Epithelial cell of esophagus (primary cell): Measurements from ENCODE around the gene TENM4.

Experiments used
- DNase-seq: peaks from one replicate; pipeline ENCODE4 v3.0.0; 2010; ENCODE audit warnings: low read depth
- H3K4me3 ChIP-seq: 2 replicates; pipeline ENCODE4 v1.5.1; 2011; ENCODE audit warnings: mild to moderate bottlenecking, low read length, control low read depth
- TF ChIP-seq, protein P1 (sequence below): IDR thresholded peaks from 2 replicates; pipeline ENCODE4 v1.5.1; 2011; ENCODE audit warnings: low read depth, mild to moderate bottlenecking, low read length, control low read depth, inconsistent platforms; ENCODE audit not compliant: insufficient read depth; ENCODE audit errors: missing control alignments

The TENM4 gene

GRCh38 chr11:79264284-79264683 lies 176.5 kb downstream of the TENM4 start:
- no peak overlapping the region for H3K4me3 ChIP-seq
- TF ChIP-seq, protein P1, sequence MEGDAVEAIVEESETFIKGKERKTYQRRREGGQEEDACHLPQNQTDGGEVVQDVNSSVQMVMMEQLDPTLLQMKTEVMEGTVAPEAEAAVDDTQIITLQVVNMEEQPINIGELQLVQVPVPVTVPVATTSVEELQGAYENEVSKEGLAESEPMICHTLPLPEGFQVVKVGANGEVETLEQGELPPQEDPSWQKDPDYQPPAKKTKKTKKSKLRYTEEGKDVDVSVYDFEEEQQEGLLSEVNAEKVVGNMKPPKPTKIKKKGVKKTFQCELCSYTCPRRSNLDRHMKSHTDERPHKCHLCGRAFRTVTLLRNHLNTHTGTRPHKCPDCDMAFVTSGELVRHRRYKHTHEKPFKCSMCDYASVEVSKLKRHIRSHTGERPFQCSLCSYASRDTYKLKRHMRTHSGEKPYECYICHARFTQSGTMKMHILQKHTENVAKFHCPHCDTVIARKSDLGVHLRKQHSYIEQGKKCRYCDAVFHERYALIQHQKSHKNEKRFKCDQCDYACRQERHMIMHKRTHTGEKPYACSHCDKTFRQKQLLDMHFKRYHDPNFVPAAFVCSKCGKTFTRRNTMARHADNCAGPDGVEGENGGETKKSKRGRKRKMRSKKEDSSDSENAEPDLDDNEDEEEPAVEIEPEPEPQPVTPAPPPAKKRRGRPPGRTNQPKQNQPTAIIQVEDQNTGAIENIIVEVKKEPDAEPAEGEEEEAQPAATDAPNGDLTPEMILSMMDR, result no peak
- no peak for DNase-seq

GRCh38 chr11:79263001-79263400 lies 177.8 kb downstream of the TENM4 start:
- H3K4me3 ChIP-seq, result no peak overlapping the region
- TF ChIP-seq, protein P1, result no peak
- no peak for DNase-seq

DNA sequence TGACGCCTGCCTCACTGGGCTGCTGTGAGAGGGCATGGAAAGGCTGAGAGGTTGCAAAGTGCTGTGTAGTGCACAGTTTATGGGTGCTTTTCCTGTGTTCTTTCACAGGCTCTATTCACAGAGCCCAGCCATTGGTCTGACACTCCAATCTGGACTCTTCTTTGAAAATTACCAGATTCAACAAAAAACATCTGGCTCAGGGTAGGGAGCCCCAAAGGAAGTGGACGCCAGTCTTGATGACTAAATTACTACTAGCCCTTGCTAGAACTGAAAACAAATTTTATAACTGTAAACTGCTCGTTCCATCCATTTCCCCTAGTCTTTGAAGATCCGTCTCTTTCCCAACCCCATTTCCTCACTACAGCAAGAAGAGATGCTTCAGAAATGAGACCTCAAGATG lies 178.6 kb downstream of the TENM4 start:
- H3K4me3 ChIP-seq, result no peak overlapping the region
- DNase-seq, result no peak
- TF ChIP-seq, protein P1, result no peak

GRCh38 chr11:79261684-79262083 lies 179.1 kb downstream of the TENM4 start:
- no peak overlapping the region for H3K4me3 ChIP-seq
- no peak for DNase-seq
- TF ChIP-seq, protein P1, result no peak

- TF ChIP-seq, protein P1, result peak; percentile 36
- peak; percentile 22 for DNase-seq
Observed at GRCh38 chr11:79259800-79260199, 181.0 kb downstream of the TENM4 start.

DNA sequence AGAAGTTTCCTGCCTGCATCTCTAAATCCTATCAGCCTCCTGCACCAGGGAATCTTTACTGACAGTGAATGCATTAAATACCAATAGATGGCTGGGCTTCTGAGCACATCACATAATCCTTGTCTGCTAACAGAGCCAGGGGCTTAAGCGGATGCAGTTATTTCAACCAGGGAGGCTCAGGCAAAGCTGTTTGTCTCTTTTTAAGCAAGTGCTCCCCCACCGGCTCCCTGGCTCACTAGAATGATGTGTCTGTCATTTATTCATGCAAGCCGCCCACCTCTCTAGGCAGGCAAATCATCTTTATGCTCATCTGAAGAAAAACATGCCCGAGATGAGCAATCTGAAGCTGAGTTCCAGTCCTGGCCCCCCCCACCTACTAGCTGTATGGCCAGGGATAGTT lies 182.3 kb downstream of the TENM4 start:
- no peak for DNase-seq
- TF ChIP-seq, protein P1, result no peak

More at GRCh38 chr11:79259800-79260199, 181.0 kb downstream of the TENM4 start:
- H3K4me3 ChIP-seq, result no peak overlapping the region

GRCh38 chr11:79255965-79256364 lies 184.9 kb downstream of the TENM4 start:
- TF ChIP-seq, protein P1, result no peak
- DNase-seq, result no peak
- no peak overlapping the region for H3K4me3 ChIP-seq

More for the DNA sequence above, 182.3 kb downstream of the TENM4 start:
- H3K4me3 ChIP-seq, result no peak overlapping the region
